ENCODE results near the gene C12orf75.

Gene C12orf75

GRCh38 chr12:105378911-105379310 lies 48.4 kb downstream of the C12orf75 start:
- no peak overlapping the region for H3K4me3 ChIP-seq (ENCODE audit: low read depth, low read length)
- peak; percentile 40 for DNase-seq (ENCODE audit: low read depth)
- peak; percentile 61 for TF ChIP-seq CTCF (conservative IDR thresholded peaks at IDR 0.05; ENCODE audit: low read depth, low read length)

GRCh38 chr12:105382771-105383622 lies 52.5 kb downstream of the C12orf75 start:
- H3K4me3 ChIP-seq (ENCODE audit: low read depth, low read length): peak overlapping the region; percentile 55
- TF ChIP-seq CTCF (conservative IDR thresholded peaks at IDR 0.05; ENCODE audit: low read depth, low read length): peak; percentile 77
- peak; percentile 86 for DNase-seq (ENCODE audit: low read depth)

- TF ChIP-seq CTCF (conservative IDR thresholded peaks at IDR 0.05; ENCODE audit: low read depth, low read length): no peak
- no peak overlapping the region for H3K4me3 ChIP-seq (ENCODE audit: low read depth, low read length)
- no peak for DNase-seq (ENCODE audit: low read depth)
Observed at GRCh38 chr12:105384220-105384619, 53.7 kb downstream of the C12orf75 start.

GRCh38 chr12:105384916-105385535 lies 54.5 kb downstream of the C12orf75 start:
- TF ChIP-seq CTCF (conservative IDR thresholded peaks at IDR 0.05; ENCODE audit: low read depth, low read length): no peak
- peak; percentile 58 for DNase-seq (ENCODE audit: low read depth)
- no peak overlapping the region for H3K4me3 ChIP-seq (ENCODE audit: low read depth, low read length)

- DNase-seq (ENCODE audit: low read depth): no peak
- TF ChIP-seq CTCF (conservative IDR thresholded peaks at IDR 0.05; ENCODE audit: low read depth, low read length): no peak
Observed at GRCh38 chr12:105386431-105386830, 55.9 kb downstream of the C12orf75 start.

GRCh38 chr12:105391231-105391630 lies 60.7 kb downstream of the C12orf75 start:
- no peak overlapping the region for H3K4me3 ChIP-seq (ENCODE audit: low read depth, low read length)
- no peak for TF ChIP-seq CTCF (conservative IDR thresholded peaks at IDR 0.05; ENCODE audit: low read depth, low read length)
- DNase-seq (ENCODE audit: low read depth): no peak

More at GRCh38 chr12:105386431-105386830, 55.9 kb downstream of the C12orf75 start:
- H3K4me3 ChIP-seq (ENCODE audit: low read depth, low read length): no peak overlapping the region

Measured in choroid plexus epithelial cell (primary cell).